ENCODE results near the gene DHRS11.

DHRS11 gene

GRCh38 chr17:36614081-36614480 is 22.4 kb downstream of the DHRS11 start:
- no peak for DNase-seq (ENCODE audit: low read depth)

- no peak for DNase-seq (ENCODE audit: low read depth)
Observed at GRCh38 chr17:36614933-36615332, 23.3 kb downstream of the DHRS11 start.

GRCh38 chr17:36616061-36617029 is 24.7 kb downstream of the DHRS11 start:
- no peak for DNase-seq (ENCODE audit: low read depth)

GRCh38 chr17:36617773-36618172 is 26.1 kb downstream of the DHRS11 start:
- DNase-seq (ENCODE audit: low read depth) = no peak

- no peak for DNase-seq (ENCODE audit: low read depth)
Observed at GRCh38 chr17:36623281-36623680, 31.6 kb downstream of the DHRS11 start.

GRCh38 chr17:36625188-36625587 is 33.5 kb downstream of the DHRS11 start:
- no peak for DNase-seq (ENCODE audit: low read depth)

- DNase-seq (ENCODE audit: low read depth) = no peak
Observed at GRCh38 chr17:36627101-36627500, 35.4 kb downstream of the DHRS11 start.

- no peak for DNase-seq (ENCODE audit: low read depth)
Observed at GRCh38 chr17:36628576-36628975, 36.9 kb downstream of the DHRS11 start.

GRCh38 chr17:36629252-36629847 is 37.7 kb downstream of the DHRS11 start:
- DNase-seq (ENCODE audit: low read depth) = peak; percentile 45

- DNase-seq (ENCODE audit: low read depth) = no peak
Observed at GRCh38 chr17:36629970-36630502, 38.4 kb downstream of the DHRS11 start.

GRCh38 chr17:36631022-36631421 is 39.3 kb downstream of the DHRS11 start:
- DNase-seq (ENCODE audit: low read depth) = no peak

- DNase-seq (ENCODE audit: low read depth) = peak; percentile 16
Observed at GRCh38 chr17:36632916-36633771, 41.5 kb downstream of the DHRS11 start.

- DNase-seq (ENCODE audit: low read depth) = no peak
Observed at GRCh38 chr17:36640346-36640745, 48.7 kb downstream of the DHRS11 start.

- DNase-seq (ENCODE audit: low read depth) = no peak
Observed at GRCh38 chr17:36640836-36641235, 49.2 kb downstream of the DHRS11 start.

- DNase-seq (ENCODE audit: low read depth) = no peak
Observed at GRCh38 chr17:36641331-36641876, 49.7 kb downstream of the DHRS11 start.

- DNase-seq (ENCODE audit: low read depth) = no peak
Observed at GRCh38 chr17:36641877-36642845, 50.5 kb downstream of the DHRS11 start.

- DNase-seq (ENCODE audit: low read depth) = no peak
Observed at GRCh38 chr17:36643086-36643685, 51.5 kb downstream of the DHRS11 start.

- DNase-seq (ENCODE audit: low read depth) = no peak
Observed at GRCh38 chr17:36645422-36645821, 53.7 kb downstream of the DHRS11 start.

- no peak for DNase-seq (ENCODE audit: low read depth)
Observed at GRCh38 chr17:36647636-36648035, 56.0 kb downstream of the DHRS11 start.

- no peak for DNase-seq (ENCODE audit: low read depth)
Observed at GRCh38 chr17:36650096-36650775, 58.6 kb downstream of the DHRS11 start.
